Stimulated activated CD8-positive, alpha-beta memory T cell treated with anti-CD3 and anti-CD28 coated beads, Interleukin-7, amount 100 ng/mL, for 4 hours (primary cell): ENCODE results near the gene NT5C3A.

ENCODE experiments used
- DNase-seq, 2 donors: peaks; one replicate each; pipeline ENCODE4 v3.0.0-alpha.2; 2020; ENCODE audit warnings: low read depth in 2 of 2

Gene NT5C3A

GRCh38 chr7:33075818-33076518 lies 13.4 kb upstream of the NT5C3A start:
- no peak for DNase-seq

GRCh38 chr7:33073243-33073642 lies 10.7 kb upstream of the NT5C3A start:
- no peak for DNase-seq

- no peak for DNase-seq
These were observed 9.9 kb upstream of the NT5C3A start for GRCh38 chr7:33072471-33072870.

GRCh38 chr7:33070831-33071230 lies 8.3 kb upstream of the NT5C3A start:
- no peak for DNase-seq

GRCh38 chr7:33070277-33070676 lies 7.7 kb upstream of the NT5C3A start:
- DNase-seq: no peak

GRCh38 chr7:33067921-33068320 lies 5.3 kb upstream of the NT5C3A start:
- DNase-seq: no peak

- DNase-seq: no peak
These were observed 4.2 kb upstream of the NT5C3A start for GRCh38 chr7:33066771-33067170.

GRCh38 chr7:33065981-33066380 lies 3.4 kb upstream of the NT5C3A start:
- DNase-seq: no peak

- DNase-seq: peak; percentile 84 to 88
These were observed 337 bp upstream of the NT5C3A start for GRCh38 chr7:33062782-33063443.

- DNase-seq: no peak
These were observed 1.2 kb downstream of the NT5C3A start for GRCh38 chr7:33061282-33061937.

- no peak for DNase-seq
These were observed 2.9 kb downstream of the NT5C3A start for GRCh38 chr7:33059635-33060034.

GRCh38 chr7:33055158-33055557 lies 7.4 kb downstream of the NT5C3A start:
- no peak for DNase-seq

GRCh38 chr7:33054261-33054964 lies 8.2 kb downstream of the NT5C3A start:
- no peak for DNase-seq

- no peak for DNase-seq
These were observed 8.9 kb downstream of the NT5C3A start for GRCh38 chr7:33053721-33054120.

GRCh38 chr7:33050535-33051318 lies 11.8 kb downstream of the NT5C3A start:
- DNase-seq: no peak

GRCh38 chr7:33048704-33049103 lies 13.9 kb downstream of the NT5C3A start:
- DNase-seq: no peak

GRCh38 chr7:33048257-33048656 lies 14.3 kb downstream of the NT5C3A start:
- no peak for DNase-seq

GRCh38 chr7:33044986-33045385 lies 17.6 kb downstream of the NT5C3A start:
- no peak for DNase-seq

GRCh38 chr7:33044401-33044718 lies 18.2 kb downstream of the NT5C3A start:
- DNase-seq: no peak

GRCh38 chr7:33043501-33044400 lies 18.8 kb downstream of the NT5C3A start:
- DNase-seq: no peak
